Activated gamma-delta T cell treated with Interleukin-2 at 50 U/mL for 16 hours (primary cell): ENCODE data around the gene TBX5.

Source experiments
- DNase-seq: peaks from one replicate; pipeline ENCODE4 v3.0.0-alpha.2; 2020

TBX5 gene

DNA sequence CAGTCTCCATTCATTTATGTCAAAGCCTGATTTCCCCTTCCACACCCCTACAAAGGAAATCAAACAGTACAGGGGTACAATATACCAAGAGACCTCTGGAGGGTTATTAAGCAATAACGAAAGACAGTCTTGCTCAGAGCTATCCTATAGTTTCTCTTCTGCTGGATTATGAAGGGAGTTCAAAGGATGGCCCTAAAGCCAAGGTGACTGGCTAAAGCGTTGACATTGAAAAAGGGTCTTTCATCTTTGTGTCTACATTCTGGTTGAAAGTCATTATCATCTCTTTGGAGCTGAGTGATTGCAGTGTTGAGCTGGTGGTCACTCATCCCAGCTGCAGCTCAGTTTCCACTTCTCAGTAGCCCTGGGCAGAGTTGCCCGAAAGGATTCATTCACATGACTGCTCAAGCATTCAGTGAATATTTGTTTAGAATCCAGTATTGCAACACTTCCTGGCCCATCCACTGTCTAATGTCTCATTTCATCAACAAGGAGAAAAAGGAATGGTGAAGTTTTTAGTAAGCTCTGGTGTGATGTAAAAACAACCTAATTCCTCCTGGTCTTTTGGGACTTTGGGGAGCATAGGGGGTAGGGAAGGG is 19.2 kb upstream of the TBX5 start:
- no peak for DNase-seq

DNA sequence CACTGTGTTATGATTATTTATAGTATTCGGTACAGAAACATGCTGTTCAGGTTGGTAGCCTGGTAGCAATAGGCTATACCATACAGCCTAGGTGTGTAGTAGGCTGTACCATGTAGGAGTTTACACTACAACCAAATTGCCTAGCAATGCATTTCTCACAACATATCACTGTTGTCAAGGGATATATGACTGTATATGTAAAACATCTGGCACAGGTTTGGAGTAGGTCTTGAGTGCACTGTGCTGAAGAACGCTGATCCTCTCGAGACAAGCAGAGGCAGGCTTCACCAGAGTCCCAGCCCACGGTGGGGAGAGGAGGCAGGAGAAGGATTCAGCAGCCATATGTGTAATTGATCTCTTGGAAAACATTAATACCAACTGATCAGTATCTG is 15.0 kb upstream of the TBX5 start:
- DNase-seq, result no peak

DNA sequence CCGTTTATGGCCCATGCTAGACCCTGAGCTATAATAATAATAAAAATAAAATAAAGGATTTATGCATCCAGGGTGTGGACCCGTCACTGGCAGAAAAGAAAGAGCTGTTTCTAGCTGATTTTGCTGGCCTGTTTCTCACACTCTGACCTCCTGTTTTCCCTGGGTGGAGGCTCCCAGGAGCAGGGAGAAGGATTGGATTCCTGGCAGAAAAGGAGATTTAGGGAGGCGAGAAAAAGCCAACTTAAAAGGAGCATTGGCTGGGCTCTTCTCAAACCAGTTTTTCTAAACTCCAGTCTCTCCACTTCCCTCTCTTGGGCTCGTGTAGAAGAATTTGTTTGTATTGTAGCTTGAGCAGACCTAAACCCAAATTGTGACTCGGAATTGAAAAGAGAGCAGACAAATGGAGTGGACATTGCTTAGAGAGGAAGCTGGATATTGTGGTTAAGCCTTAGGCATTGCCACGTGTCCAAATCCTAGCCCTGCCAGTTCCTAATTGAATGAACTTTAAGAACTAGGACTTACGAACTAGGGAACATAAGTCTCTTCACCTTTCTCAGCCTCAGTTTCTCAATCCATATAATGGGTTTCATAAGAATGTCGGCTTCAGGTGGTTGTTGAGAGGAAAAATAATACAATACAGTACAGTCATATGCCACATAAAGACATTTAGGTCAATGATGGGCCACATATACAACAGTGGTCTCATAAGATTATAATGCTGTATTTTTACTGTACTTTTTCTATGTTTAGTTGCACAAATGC is 14.4 kb upstream of the TBX5 start:
- DNase-seq, result no peak

DNA sequence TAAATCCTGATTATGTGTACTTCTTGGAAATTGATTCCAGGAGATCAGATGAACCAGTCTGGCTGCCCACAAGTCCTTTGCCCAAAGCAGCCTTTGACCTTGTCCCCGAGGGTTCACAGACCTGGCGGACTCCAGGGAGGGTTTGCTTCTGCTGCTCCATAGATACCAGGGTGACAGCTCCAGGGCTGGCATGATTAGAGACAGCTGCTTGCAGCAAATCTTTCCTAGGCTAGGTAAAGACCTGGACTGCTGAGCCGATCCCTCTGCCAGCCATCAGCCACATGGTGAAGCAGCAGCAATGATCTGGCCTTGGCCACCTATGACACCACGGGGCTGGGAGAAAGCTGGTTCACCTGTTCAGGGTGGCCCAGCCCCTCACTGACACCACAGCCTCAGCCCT is 10.1 kb upstream of the TBX5 start:
- DNase-seq, result no peak

DNA sequence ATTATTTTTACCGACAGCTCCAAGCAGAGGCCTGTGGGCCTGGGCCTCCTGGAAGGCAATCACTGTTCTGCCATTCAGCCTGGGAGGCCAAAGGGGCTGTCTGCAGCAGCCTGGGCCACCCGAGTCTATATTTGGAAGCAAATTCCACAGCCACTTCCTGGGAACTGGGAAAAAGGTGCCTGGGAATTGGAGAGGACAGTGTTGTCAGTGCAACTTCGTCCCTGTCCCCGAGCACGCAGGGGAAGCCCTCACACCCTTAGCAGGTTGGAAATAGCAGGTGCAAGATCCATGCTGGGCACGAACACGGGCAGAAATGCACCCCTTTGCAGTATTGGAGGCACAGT is 9.6 kb upstream of the TBX5 start:
- DNase-seq, result no peak

DNA sequence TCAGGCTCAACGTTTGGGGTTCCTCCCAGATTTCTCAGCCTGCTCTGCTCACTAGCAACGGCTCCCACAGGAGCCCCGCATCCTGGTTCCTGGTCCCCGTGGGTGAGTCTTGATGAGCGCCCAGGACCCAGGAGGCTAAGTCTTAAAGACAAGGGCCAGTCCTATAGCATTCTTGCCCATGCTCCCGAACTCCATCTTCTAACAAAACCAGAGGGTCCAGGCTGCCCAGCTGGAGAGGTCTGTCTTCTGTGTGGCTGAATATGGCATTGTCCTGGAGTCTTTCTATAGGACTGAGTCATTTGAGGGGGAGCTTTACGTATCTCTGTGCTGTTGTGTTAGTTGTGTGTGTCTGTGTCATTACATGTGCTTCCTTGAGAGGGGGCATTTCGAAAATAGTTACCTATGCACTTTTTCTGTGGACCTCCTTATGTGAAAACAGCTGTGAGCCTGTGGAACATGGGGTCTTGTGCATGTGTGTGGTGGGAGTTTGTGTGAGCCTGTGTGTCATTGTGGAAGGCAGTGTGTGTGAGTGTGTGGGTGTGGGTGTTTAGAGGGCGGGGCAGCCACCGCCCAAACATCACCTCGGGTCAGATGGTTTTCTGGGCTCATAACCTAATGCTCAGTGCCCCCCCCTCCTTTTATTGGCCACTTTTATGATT is 9.1 kb upstream of the TBX5 start:
- DNase-seq, result no peak

DNA sequence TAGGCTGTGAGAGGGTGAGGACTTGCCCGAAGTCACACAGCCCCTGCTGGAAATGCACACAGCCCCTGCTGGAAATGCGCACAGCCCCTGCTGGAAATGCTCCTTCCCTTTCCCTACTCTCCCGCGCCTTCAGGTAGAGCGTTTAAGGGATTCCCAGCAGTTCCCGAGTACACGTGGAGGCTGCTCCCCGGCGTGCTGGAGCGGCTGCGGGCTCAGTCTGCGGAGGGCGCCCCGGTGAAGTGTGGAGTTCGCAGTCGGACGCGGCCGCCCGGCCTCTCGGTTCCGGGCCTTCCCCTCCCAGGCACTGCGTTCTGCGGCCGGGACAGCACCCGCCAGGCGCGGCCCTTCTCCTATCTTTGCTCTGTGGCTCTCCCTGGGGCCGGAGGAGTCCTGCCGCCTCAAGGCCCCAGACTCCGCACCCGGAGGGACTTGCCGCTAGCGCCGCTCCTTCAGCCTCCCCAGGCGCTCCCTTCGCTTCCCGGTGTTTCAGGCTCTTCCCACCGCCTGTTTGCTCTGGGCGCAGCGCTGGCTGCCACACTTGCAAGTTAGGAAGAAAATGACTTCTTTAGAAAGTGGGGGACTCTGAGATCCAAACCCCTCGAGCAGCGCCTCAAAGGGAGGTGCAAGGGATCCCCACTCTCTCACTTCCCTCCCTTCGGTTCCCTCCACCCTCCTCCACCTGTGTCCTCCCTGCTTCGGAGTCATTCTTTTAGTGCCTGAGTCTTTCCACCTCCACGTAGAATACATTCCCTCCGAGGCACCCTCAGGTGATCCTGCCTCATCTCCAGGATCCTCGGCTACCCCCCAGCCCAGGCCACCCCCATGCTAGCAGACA is 8.3 kb upstream of the TBX5 start:
- no peak for DNase-seq

DNA sequence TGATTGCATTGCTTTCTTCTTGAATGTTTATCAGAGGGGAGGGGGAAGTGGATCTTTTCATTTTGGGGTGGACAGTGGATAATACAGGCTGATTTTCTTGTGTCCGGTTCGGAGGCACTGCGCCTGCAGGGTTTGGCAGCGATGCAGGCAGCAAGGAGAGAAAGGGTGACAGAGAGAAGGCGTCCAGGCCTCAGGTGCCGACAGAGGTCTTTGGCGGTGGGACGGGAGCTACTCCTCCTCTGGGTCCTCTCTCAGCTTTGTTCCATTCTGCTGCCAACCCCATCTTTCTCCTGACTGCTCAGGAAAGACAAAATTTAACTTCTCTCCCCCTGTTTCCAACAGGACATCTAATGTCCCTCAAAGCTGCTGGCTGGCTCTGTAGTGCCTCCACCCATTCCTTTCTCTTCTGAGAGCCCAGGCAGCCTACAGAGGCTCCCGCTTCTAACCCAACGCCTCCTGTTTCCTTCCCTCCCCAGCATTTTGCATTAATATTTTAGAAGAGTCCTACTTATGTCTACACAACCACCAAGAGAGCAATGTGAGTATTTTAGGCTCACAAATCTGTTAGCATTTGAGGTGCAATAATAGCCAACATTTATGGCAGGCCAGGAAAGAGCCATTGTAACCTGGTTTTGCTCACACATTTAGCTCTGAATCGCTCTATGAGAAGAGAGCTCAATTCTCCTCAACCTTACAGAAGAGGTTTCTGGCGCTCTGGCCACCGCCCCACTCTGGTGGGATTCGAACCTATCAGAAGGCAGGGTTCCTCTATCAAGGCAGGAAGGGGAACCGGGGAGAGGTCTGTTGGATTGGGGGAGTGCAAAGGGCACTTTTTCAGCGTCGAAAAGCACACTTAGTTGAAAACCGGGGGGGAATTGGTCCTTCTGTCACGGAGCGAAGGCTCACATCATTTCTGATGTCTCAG is 7.1 kb upstream of the TBX5 start:
- no peak for DNase-seq

DNA sequence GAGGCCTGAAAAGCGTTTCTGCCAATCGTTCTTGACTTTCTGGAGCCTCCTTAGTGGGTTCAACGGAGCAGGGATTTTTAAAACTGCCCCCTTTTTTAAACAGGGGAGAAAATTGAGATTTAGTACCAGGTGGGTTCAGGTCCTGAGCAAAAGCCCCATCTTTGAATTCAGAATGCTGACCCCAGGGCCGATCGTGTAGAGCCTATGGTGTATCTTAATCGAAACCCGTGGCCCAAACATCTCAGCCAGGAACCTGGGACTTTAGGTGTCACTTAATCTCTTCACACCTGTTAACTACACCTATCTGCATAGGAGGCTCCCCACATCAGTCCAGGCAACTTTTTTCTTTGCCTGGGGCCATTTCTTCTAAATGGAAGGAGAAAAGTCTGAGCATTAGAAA is 6.4 kb upstream of the TBX5 start:
- no peak for DNase-seq

DNA sequence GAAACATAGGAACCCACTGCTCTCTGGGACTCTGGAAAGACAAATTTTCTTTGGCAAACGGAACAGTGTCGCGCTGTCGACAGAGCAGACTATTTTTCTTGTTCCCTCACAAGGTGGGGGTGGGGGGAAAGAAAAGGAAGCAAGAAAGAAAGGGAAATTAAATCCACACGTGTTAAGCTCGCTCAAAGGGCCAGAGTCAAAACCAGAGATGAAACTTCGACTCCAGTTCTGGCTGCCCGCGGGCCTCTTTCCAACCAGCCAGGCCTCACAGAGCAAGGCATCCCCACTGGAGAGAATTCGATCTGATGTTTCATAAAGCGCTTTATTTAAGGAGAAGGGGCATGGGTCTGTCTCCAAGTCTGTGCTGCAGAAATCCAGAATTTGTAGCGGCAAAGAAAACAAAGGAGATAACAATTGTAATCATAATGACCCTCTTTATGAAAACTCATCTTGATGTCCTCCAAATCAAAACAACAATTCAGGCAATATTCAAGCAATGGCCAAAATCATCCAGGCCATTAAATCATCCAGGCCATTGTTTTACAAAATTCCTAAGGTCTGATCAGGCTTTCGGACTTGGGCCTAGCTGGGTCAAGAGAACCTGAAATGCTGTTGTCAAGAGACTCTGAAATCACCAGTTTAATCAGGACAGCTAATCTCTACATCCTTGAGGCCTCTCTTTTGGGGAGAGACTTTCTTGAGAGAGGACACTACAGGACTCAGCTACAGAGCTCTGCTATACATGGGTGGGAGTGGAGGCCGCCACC is 5.3 kb upstream of the TBX5 start:
- DNase-seq, result no peak

DNA sequence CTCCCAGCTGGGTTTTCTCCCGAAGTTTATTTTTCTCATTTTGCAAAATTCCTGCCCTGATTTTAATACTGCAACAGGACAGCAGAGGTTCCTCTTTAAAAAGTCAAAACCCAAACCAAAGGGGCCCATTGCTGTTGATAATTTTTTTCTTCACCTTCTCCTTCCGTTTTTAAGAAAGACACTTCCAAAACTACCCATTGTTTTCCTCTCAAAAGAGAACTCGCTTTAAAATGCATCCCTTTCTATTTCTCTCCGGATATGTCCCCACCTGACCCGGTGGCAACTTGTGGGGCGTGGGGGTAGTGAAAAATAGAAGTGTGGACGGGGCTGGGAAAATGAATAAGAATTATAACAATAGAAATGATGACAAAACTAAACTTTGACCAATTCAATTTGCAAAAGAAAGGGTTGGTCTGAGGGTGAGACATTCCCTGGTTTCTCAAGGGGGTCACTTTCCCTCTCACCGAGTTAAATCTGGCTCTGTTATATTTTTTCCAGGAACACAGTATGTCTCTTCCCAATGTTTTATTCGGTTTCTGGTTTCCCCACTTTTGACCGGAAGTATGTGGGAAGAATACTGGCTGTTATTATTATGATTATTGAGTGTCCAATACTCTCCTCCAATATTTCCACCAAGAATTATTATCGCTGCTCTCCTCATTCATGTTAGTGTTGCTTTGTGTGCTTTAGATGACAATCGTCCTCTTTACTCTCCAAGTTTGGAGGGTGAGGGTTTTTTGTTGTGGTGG is 4.1 kb upstream of the TBX5 start:
- no peak for DNase-seq

DNA sequence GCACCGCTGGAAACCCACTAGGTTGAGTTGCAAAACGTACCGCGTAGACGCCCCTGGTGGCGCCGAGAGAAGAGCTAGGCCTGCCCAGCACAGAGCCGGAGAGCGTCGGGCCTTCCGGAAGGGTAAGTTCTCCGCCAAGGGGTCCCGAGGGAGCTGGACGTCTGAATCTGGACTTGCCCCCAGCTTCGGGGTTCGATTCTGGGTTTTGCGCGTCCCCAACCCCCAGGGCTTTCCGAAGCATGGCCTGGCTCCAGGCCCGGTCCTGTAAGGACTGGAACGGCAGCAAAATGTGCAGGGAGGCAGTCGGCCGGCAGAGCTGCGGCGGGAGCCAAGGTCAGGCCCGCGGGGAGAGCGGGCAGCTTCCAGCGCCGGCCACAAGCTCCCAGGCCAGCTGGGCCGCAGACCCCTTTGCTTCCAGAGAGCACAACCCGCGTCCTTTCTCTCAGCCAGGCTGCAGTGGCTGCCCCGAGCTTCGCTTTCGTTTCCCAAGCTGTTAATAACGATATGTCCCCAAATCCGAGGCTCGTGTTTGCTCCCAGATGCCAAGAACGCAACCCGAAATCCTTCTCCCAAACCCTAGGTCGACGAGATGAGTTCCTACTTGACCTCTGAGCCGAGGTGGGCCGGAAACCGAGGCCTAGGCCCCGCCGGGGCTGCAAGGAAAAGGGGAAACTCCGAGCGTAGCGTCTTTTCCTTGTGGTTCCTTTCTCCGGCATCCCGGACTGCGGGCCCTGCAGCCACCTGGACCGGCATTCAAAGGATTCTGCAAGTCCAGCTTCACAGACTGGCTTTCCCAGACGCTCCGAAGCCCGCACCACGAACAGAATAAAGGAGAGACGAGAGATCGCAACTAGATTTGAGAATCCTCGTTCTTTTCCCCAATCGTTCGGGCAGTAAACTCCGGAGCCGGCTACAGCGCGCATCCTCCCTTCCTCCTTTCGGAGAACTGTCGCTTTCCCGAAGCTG is 3.2 kb upstream of the TBX5 start:
- no peak for DNase-seq

DNA sequence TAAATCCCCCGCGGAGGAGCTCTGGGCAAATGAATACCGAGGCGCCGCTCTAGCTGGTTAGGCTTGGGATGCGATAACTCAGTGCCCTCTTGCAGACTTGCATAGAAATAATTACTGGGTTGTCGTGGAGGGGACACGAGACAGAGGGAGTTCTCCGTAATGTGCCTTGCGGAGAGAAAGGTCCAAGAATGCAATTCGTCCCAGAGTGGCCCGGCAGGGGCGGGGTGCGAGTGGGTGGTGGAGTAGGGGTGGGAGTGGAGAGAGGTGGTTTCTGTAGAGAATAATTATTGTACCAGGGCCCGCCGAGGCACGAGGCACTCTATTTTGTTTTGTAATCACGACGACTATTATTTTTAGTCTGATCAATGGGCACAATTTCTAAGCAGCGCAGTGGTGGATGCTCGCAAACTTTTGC is 2.5 kb upstream of the TBX5 start:
- no peak for DNase-seq

DNA sequence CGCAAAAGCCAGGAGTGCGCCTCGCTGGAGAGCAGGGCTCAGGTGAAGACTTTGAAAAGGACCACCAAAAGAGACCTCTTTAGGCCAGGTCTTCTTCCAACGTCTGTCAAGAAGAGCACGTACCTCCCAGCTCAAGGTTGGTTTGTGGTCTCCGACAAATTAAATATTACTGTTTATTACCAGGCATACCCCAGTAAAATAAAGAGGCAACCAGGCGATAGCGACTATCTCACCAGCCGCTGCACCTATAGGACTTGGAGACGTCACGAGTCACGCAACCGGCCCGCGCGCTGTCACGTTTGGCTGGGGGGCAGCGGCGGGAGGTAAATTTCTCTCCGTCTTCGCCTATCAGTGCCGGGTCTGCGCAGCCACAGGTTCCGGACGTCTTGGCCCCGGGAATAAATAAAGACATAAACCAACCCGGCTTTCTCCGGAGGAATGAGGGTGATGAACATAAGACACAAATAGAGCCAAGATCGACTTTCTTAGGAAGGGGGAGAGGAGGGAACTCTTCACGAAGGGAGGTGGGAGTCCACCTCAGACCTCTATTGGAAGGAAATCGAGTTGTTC is 2.0 kb upstream of the TBX5 start:
- no peak for DNase-seq

DNA sequence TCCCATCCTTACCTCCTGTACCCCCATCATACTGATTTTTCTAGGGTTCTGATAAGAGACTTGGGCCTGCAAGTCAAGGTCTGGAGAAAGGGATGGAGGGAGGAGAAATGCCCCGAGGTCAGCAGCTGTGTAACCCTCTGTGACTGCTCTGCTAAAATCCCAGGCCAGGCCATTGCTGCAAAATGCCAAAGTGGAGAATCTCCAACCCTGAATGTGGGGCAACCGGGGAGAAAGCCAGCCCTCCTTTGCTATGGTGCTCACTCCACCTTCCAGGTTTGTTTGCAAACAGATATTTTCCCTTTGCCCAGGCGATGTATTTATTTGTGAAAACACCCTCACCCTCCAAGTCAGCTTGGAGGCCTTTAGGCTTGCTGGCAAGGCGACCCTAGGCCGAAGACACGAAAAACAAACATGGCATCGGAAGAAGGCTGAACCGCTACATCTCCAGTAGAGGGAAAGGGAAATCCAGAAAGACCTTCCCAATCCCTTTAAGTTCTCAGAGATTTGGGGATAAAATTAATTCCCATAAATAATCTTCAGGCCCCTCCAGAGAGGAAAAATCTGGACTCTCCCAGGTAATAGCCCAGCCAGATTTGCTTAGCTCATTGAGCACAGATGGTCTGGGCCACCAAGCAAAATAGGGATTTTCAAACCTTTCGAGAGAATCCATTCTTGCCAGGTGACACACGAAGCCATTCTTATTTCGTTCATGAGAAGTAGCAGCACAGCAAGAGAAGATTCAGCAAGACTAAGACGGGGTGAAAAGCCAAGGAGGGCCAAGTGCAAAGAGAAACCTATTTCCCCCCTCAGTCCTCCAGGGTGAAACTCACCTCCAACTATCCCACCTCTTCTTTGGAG is 1.3 kb upstream of the TBX5 start:
- DNase-seq, result no peak

DNA sequence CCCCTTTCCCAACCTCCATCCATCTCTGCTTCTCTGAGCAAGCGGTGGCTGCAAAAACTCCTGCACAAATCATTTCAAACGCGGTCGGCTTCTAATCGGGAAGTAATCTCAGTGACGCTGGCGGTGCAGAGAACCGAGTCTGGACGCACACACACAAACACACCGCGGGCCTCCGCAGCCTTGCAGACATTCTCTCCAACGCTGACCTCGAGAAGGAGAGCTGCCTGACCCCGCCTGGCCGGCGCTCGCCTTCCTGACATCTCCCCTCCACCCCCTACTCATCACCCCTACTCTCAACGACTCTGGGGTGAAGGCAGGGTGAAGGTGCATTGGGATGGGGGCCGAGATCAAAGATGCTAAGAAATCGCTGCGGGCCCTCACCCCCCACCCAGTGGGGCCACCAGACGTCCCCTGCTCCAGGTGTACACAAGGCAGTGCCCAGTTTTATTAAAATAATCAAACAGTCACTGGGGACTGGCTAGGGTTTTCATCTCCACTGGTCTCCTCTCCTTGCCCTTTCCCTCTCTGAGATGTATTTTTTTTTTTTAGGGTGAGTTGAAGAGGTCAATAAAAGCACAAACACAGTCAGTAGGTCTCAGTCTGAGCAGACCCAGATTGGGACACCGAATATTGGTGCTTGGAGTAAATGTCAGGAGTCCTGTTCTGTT is 506 bp upstream of the TBX5 start:
- DNase-seq, result no peak

DNA sequence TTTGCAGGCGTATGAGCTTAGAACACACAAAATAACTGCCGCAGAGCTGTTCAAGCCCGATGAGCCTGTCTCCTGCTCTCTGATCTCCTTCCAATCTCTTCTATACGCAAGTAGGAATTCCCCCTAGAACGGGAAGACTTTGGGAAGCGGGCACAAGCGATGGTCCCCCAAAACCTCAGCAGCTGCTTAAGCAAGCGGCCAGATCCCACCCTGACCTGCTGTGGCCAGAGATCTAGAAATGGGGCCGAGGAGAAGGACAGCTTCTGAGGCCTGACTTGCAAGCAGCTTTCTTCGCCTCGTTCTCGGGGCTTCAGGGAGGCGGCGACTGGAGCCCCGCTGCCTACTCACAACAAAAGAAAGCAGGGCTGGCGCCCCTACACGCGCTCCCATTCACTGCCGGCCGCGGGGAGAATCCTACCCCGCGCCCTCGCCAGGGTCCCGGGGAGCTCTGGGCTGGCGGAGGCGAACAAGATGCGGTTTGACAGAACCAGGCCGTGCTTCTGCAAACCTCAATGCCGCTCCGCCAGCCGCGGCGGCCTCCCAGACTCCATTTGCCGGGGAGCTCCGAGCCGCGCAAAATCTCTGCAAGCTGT is 922 bp downstream of the TBX5 start:
- no peak for DNase-seq
